BE2C (cell line): ENCODE results near the gene TTK.

Source experiments
- DNase-seq: peaks from one replicate; pipeline ENCODE4 v3.0.0-alpha.2; 2020
- H3K27me3 ChIP-seq: fragments of 250-450 bp; sonication (Bioruptor Pico); 2 replicates; pipeline ENCODE4 v1.5.1; 2020; ENCODE audit warnings: mild to moderate bottlenecking
- H3K36me3 ChIP-seq: fragments of 250-450 bp; sonication (Bioruptor Pico); 2 replicates; pipeline ENCODE4 v1.5.1; 2020; ENCODE audit warnings: mild to moderate bottlenecking
- H3K4me1 ChIP-seq: fragments of 250-450 bp; sonication (Bioruptor Pico); 2 replicates; pipeline ENCODE4 v1.5.1; 2020
- H3K4me3 ChIP-seq: 2 replicates; pipeline ENCODE4 v1.5.1; 2011; ENCODE audit warnings: low read depth, low read length
- H3K9me3 ChIP-seq: fragments of 250-450 bp; sonication (Bioruptor Pico); 2 replicates; pipeline ENCODE4 v1.5.1; 2020
- CTCF ChIP-seq: IDR thresholded peaks from 2 replicates; pipeline ENCODE4 v1.5.1; 2012; ENCODE audit warnings: mild to moderate bottlenecking, low read depth, low read length

The TTK gene

GRCh38 chr6:79981652-79982051, 22.8 kb upstream of the TTK start:
- no peak for DNase-seq
- Histone ChIP-seq H3K36me3 (no peaks in the 10 kb centered on the region), H3K4me1 (no peaks in the 10 kb centered on the region), H3K9me3 (no peaks in the 10 kb centered on the region), H3K27me3 (no peaks in the 10 kb centered on the region), H3K4me3 (no peak overlapping the region)
- no peak for TF ChIP-seq CTCF

- Histone ChIP-seq H3K27me3 (no peaks in the 10 kb centered on the region), H3K36me3 (no peaks in the 10 kb centered on the region), H3K9me3 (no peaks in the 10 kb centered on the region), H3K4me1 (no peaks in the 10 kb centered on the region), H3K4me3 (no peak overlapping the region)
- no peak for DNase-seq
- TF ChIP-seq CTCF = no peak
Observed at GRCh38 chr6:79984261-79984660, 20.2 kb upstream of the TTK start.

- Histone ChIP-seq H3K9me3 (no peaks in the 10 kb centered on the region), H3K4me1 (no peaks in the 10 kb centered on the region), H3K36me3 (no peaks in the 10 kb centered on the region), H3K27me3 (no peaks in the 10 kb centered on the region), H3K4me3 (no peak overlapping the region)
- DNase-seq = no peak
- no peak for TF ChIP-seq CTCF
Observed at GRCh38 chr6:79985128-79985527, 19.3 kb upstream of the TTK start.

GRCh38 chr6:79989641-79990040, 14.8 kb upstream of the TTK start:
- H3K4me1 ChIP-seq = no peaks in the 10 kb centered on the region
- no peak for TF ChIP-seq CTCF

GRCh38 chr6:79993012-79993910, 11.2 kb upstream of the TTK start:
- no peak for TF ChIP-seq CTCF
- H3K36me3 ChIP-seq = no peaks in the 10 kb centered on the region
- no peaks in the 10 kb centered on the region for H3K27me3 ChIP-seq
- H3K4me1 ChIP-seq = no peaks in the 10 kb centered on the region
- no peaks in the 10 kb centered on the region for H3K9me3 ChIP-seq
- no peak overlapping the region for H3K4me3 ChIP-seq
- DNase-seq = no peak

More at GRCh38 chr6:79989641-79990040, 14.8 kb upstream of the TTK start:
- Histone ChIP-seq H3K36me3 (no peaks in the 10 kb centered on the region), H3K27me3 (no peaks in the 10 kb centered on the region), H3K4me3 (no peak overlapping the region), H3K9me3 (no peaks in the 10 kb centered on the region)
- no peak for DNase-seq

GRCh38 chr6:79993911-79994309, 10.5 kb upstream of the TTK start:
- H3K4me3 ChIP-seq = no peak overlapping the region
- TF ChIP-seq CTCF = no peak
- no peaks in the 10 kb centered on the region for H3K4me1 ChIP-seq
- no peaks in the 10 kb centered on the region for H3K27me3 ChIP-seq
- H3K36me3 ChIP-seq = no peaks in the 10 kb centered on the region
- no peak for DNase-seq
- H3K9me3 ChIP-seq = no peaks in the 10 kb centered on the region
